Coronary artery (tissue), 2 donors: ENCODE results near the gene EVX1.

ENCODE experiments used
- DNase-seq: peaks from one replicate; pipeline ENCODE4 v3.0.0-alpha.2; 2017; ENCODE audit warnings: low spot score
- H3K27ac ChIP-seq, 2 donors: fragments of 200-600 bp; sonication (generic); one replicate each; pipeline ENCODE4 v1.5.1; 2016 to 2019
- H3K4me3 ChIP-seq: fragments of 200-600 bp; sonication (generic); 2 replicates; pipeline ENCODE4 v1.5.1; 2016; ENCODE audit warnings: mild to moderate bottlenecking, moderate library complexity
- TF ChIP-seq, protein P1 (sequence below): fragments of 200-600 bp; sonication (generic); IDR thresholded peaks from one replicate; pipeline ENCODE4 v1.5.1; 2019; ENCODE audit warnings: antibody characterized with exemption

Gene EVX1

DNA sequence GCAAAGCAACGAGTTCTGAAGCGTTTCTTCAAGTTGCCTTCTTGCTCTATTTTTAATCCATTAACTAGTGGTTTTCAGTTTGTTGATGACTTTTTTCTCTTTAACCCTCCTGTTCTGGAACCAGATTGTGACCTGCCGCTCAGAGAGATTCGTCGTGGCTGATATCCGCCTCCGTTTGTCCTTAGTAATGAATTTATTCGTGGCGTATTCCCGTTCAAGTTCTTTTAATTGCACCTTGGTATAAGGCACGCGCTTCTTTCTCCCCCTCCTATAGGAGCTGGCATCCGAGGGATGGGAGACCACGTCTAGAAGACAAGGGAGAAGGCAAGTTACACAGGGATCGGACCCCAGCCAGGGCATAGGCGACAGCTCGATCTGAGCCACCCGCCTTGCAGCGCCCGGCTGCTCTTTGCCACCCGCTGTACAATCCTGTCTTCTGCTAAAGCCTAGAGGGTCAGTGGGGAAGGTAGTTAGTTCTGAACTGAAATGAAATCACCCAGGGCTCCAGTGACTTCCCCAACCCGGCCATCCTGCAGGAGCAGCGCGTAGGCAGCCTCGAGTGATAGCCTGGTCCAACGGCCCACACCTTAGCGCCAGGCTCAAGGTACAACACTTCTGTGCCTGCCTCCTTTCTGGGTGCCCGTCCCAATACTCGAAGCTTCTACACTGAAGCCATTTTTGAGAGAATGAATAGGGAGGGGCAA, 44.3 kb upstream of the EVX1 start:
- H3K4me3 ChIP-seq = no peak overlapping the region
- H3K27ac ChIP-seq = no peak overlapping the region
- TF ChIP-seq, protein P1, sequence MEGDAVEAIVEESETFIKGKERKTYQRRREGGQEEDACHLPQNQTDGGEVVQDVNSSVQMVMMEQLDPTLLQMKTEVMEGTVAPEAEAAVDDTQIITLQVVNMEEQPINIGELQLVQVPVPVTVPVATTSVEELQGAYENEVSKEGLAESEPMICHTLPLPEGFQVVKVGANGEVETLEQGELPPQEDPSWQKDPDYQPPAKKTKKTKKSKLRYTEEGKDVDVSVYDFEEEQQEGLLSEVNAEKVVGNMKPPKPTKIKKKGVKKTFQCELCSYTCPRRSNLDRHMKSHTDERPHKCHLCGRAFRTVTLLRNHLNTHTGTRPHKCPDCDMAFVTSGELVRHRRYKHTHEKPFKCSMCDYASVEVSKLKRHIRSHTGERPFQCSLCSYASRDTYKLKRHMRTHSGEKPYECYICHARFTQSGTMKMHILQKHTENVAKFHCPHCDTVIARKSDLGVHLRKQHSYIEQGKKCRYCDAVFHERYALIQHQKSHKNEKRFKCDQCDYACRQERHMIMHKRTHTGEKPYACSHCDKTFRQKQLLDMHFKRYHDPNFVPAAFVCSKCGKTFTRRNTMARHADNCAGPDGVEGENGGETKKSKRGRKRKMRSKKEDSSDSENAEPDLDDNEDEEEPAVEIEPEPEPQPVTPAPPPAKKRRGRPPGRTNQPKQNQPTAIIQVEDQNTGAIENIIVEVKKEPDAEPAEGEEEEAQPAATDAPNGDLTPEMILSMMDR = no peak
- DNase-seq = peak; percentile 60

DNA sequence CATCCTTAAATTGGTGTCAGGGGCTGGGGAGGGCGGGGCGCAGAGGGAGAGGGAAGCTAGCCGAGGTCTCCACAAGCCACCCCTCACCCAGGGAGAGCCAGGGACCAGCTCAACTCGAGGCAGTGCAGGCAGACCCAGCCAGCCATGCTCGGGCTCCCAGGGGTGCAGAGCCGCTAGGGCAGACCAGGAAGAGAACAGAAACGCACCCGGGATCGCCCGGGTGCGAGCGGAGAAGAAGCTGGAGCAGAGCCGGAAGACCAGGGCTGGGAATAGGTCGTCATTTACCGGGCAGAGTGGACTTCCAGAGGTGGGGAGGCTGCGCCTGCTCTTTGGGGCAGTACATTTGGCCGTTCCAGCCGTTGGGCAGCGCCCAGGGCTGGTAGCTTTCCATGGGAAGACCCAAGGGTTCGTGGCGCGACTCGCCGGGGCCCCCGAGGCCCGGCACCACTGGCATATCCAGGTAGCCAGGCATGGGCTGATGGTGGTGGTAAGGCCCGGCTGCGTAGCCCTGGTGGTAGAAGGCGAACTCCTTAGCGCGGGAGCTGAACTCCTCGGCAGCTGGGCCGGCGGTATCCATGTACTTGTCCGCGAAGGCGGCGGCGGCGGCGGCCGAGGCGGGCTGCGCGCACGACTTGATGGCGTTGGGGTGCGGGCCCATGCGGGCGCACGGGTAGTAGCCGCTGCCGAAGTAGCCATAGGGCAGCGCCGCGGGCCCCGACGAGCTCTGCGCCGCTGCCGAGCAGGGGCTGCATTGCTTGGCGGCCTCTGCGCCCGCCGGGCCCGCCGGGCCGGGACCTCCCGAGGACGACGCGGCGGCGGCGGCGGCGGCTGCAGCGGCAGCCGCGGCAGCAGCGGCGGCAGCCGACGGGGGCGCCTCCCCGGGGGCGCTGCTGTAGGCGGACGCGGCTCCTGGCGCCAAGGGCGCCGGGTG, 43.5 kb upstream of the EVX1 start:
- TF ChIP-seq, protein P1 = no peak
- DNase-seq = peak; percentile 66
- peak overlapping the region; percentile 65 for H3K4me3 ChIP-seq
- no peak overlapping the region for H3K27ac ChIP-seq

DNA sequence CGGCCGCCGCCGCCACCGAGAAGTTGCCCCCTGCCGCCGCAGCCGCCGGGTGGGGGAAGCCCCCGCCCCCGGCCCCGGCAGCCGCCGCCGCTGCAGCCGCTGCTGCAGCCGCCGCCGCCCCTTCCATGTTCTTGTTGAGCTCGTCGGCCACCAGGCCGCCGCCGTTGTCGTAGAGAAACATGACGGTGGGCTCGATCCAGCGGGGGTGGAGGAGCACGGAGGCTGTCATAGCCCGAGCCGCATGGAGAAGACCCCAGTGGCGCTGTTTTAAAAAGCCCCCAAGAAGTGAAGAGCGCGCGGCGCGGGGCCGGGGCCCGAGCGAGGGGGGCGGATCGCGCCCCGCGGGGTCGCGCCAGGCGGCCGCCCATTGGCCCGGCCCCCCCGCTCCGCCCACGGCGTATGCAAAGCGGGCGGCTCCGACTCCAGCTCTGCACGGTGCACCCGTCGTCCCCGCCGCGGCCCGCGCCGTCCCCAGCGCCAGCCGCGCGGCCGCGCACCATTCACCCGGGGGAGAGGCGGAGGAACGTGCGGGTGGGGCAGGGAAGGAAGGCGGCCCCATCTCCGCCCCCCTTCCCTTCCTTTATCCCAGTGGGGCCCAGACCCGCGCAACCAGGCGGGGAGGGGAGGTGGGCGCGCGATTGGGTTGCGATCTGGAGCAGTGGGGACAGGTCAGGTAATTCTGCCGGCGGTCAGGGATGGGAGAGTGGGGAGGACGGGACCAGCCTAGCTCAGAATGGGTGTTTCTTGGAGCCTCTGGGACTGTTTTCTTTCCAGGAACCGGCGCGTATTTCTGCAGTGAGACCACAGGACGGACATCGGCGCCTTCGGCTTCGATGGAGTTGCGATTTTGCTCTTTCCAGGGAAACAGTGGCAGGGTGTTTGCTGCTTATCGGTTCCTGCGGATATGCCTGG, 42.5 kb upstream of the EVX1 start, which contains the start of gene HOXA13:
HOXA13 (minus strand) TSS at position 243 of the 912 bp plus-strand sequence; CDS start at position 229, 14 bp downstream.
- TF ChIP-seq, protein P1 = no peak
- DNase-seq = peak; percentile 62
- Histone ChIP-seq H3K4me3 (peak within 1 kb of the TSS; percentile 65), H3K27ac (no peak within 1 kb of the TSS)

DNA sequence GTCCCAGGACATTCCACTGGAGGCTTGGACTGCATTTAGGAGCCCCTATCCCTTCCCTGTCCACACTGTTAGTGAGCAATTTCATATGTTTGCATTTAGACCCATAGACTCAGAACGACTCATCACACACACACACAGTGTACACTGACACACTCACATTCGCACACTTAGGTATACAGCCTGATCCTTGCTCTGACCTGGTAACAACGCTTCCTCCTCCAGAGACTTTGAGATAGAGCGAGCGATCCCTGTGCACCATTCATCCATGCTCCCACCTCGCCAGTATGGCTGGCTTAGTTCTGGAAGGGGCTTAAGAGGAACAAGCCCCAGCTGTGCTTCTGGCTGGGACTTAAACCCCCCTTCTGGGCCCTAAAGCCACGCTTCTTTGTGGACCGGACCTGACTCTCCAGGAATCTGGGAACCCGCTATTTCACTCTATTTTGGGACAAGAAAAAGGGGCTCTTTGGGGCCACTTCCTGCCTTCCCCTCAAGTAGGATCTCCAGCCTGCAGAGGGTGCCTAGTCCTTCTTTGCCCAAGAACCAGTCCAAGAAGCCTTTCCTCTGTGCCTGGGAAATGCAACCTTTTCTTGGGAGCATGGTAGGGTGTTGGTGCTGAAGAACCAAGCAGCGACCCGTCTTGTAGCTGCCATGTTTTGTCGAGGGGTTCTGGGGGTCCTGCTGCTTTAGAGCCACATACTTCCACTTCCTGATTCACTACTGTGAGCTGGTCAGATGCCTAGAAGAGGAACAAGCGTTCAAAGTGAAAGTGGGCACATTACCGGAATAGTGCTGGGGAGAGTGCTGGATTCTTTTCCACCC, 41.6 kb upstream of the EVX1 start:
- H3K4me3 ChIP-seq = peak overlapping the region; percentile 65
- H3K27ac ChIP-seq = no peak overlapping the region
- no peak for DNase-seq

DNA sequence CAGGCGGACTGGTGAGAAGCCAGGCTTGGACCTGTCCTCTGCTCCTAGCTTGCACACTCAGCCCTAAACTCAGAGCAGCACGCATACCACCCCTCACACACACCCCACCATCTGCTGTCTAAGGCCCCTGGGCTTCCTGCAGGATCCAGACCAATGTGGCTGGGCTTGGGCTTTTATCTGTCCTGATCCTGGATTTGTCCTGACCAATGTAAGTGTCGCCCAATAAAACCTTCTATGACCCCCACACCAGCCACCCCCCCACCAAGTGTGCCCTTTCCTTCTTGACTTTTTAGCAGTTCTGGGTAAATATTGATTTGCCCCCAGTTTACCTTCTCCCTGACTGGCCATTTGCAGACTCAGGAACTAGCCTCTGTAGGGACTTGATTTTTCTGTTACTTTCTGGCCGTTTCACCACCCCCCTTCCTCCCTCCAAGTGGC, 41.0 kb upstream of the EVX1 start:
- H3K27ac ChIP-seq = no peak overlapping the region
- TF ChIP-seq, protein P1 = no peak

More for the DNA sequence above, 41.6 kb upstream of the EVX1 start:
- TF ChIP-seq, protein P1 = no peak

More for the DNA sequence above, 41.0 kb upstream of the EVX1 start:
- no peak for DNase-seq
- H3K4me3 ChIP-seq = peak overlapping the region; percentile 65
